HFFc6 (cell line): ENCODE results near the gene TLR2. TPM values are rescaled to one million over a fixed set of nuclear protein-coding genes. Genes with fewer than 3 reads are reported as not detected.

Experiments used
- DNase-seq: peaks from one replicate; pipeline ENCODE4 v3.0.0-alpha.2; 2018
- H3K27ac Mint-ChIP-seq: 2 replicates; pipeline ENCODE4 v1.8.0; 2020; ENCODE audit warnings: mild to moderate bottlenecking, mixed read lengths
- H3K27me3 Mint-ChIP-seq: 2 replicates; pipeline ENCODE4 v1.8.0; 2021; ENCODE audit warnings: mild to moderate bottlenecking, moderate library complexity, mixed read lengths; ENCODE audit not compliant: insufficient read depth
- H3K36me3 Mint-ChIP-seq: 2 replicates; pipeline ENCODE4 v1.8.0; 2021; ENCODE audit warnings: low read depth, mixed read lengths
- H3K4me1 Mint-ChIP-seq: 2 replicates; pipeline ENCODE4 v1.8.0; 2020; ENCODE audit warnings: low read depth, mixed read lengths
- H3K4me3 Mint-ChIP-seq: 2 replicates; pipeline ENCODE4 v1.8.0; 2020; ENCODE audit warnings: mild to moderate bottlenecking, moderate library complexity, mixed read lengths
- H3K9me3 Mint-ChIP-seq: 2 replicates; pipeline ENCODE4 v1.8.0; 2020; ENCODE audit warnings: mild to moderate bottlenecking, mixed read lengths
- CTCF ChIP-seq: fragments of 200-600 bp; sonication (generic); IDR thresholded peaks from 2 replicates; pipeline ENCODE4 v1.5.0; 2021; ENCODE audit warnings: antibody characterized with exemption, mild to moderate bottlenecking
- total RNA-seq, 6 experiments: library from RNA; stranded (reverse); fragmentation: NEBNext Ultra II Directional; extraction: Animal tissue kit (Norgen Biotek cat#: 25700); gene quantifications; 2 replicates in 1 of 6; 3 replicates in 5 of 6; pipeline ENCODE4 v1.2.3, GENCODE V29; 2021

TLR2 gene
- total RNA-seq, 6 experiments from 2014 or later = not detected

GRCh38 chr4:153645183-153645582 is 38.9 kb upstream of the TLR2 start:
- Mint-ChIP-seq H3K4me3 (no peak overlapping the region), H3K36me3 (no peaks in the 10 kb centered on the region), H3K4me1 (peaks cover 19% of the 10 kb centered on the region), H3K9me3 (no peaks in the 10 kb centered on the region), H3K27me3 (peaks cover 5% of the 10 kb centered on the region), H3K27ac (no peak overlapping the region)
- DNase-seq = no peak
- peak; percentile 51; the same call in 1 of the 2 replicates for TF ChIP-seq CTCF

- Mint-ChIP-seq H3K4me3 (no peak overlapping the region), H3K27ac (no peak overlapping the region), H3K4me1 (peaks cover 21% of the 10 kb centered on the region), H3K36me3 (no peaks in the 10 kb centered on the region), H3K9me3 (no peaks in the 10 kb centered on the region), H3K27me3 (peaks cover 5% of the 10 kb centered on the region)
- TF ChIP-seq CTCF = no peak
- DNase-seq = no peak
Observed at GRCh38 chr4:153646261-153646660, 37.8 kb upstream of the TLR2 start.

- H3K4me1 Mint-ChIP-seq = peaks cover 21% of the 10 kb centered on the region
Observed at GRCh38 chr4:153646978-153647377, 37.1 kb upstream of the TLR2 start.

GRCh38 chr4:153647975-153648374 is 36.1 kb upstream of the TLR2 start:
- H3K9me3 Mint-ChIP-seq = no peaks in the 10 kb centered on the region
- no peak for DNase-seq
- H3K27me3 Mint-ChIP-seq = peaks cover 5% of the 10 kb centered on the region
- no peaks in the 10 kb centered on the region for H3K36me3 Mint-ChIP-seq
- peak overlapping the region; percentile 5; the same call in 1 of the 2 replicates for H3K4me3 Mint-ChIP-seq
- H3K27ac Mint-ChIP-seq = no peak overlapping the region
- H3K4me1 Mint-ChIP-seq = peaks cover 14% of the 10 kb centered on the region
- no peak for TF ChIP-seq CTCF

More at GRCh38 chr4:153646978-153647377, 37.1 kb upstream of the TLR2 start:
- no peaks in the 10 kb centered on the region for H3K36me3 Mint-ChIP-seq
- no peak for TF ChIP-seq CTCF
- peaks cover 5% of the 10 kb centered on the region for H3K27me3 Mint-ChIP-seq
- H3K4me3 Mint-ChIP-seq = no peak overlapping the region
- DNase-seq = no peak
- no peak overlapping the region for H3K27ac Mint-ChIP-seq
- no peaks in the 10 kb centered on the region for H3K9me3 Mint-ChIP-seq

- peak; percentile 63; the same call in 1 of the 2 replicates for TF ChIP-seq CTCF
- H3K27me3 Mint-ChIP-seq = peaks cover 5% of the 10 kb centered on the region
- H3K36me3 Mint-ChIP-seq = no peaks in the 10 kb centered on the region
- no peak overlapping the region for H3K4me3 Mint-ChIP-seq
- H3K9me3 Mint-ChIP-seq = no peaks in the 10 kb centered on the region
- peaks cover 7% of the 10 kb centered on the region; the same call in 1 of the 2 replicates for H3K4me1 Mint-ChIP-seq
- DNase-seq = no peak
- no peak overlapping the region for H3K27ac Mint-ChIP-seq
Observed at GRCh38 chr4:153649572-153649991, 34.5 kb upstream of the TLR2 start.

GRCh38 chr4:153651116-153651515 is 33.0 kb upstream of the TLR2 start:
- Mint-ChIP-seq H3K4me3 (no peak overlapping the region), H3K27me3 (peaks cover 11% of the 10 kb centered on the region), H3K4me1 (peaks cover 7% of the 10 kb centered on the region; the same call in 1 of the 2 replicates), H3K9me3 (no peaks in the 10 kb centered on the region), H3K27ac (no peak overlapping the region), H3K36me3 (no peaks in the 10 kb centered on the region)
- TF ChIP-seq CTCF = no peak
- no peak for DNase-seq
